GM19099 (cell line): ENCODE data around the gene XPR1.

ENCODE experiments used
- POLR2A ChIP-seq: IDR thresholded peaks from 3 replicates; pipeline ENCODE4 v1.6.1; 2011; ENCODE audit warnings: low read depth; ENCODE audit not compliant: insufficient read length; ENCODE audit errors: extremely low read depth

XPR1 gene

DNA sequence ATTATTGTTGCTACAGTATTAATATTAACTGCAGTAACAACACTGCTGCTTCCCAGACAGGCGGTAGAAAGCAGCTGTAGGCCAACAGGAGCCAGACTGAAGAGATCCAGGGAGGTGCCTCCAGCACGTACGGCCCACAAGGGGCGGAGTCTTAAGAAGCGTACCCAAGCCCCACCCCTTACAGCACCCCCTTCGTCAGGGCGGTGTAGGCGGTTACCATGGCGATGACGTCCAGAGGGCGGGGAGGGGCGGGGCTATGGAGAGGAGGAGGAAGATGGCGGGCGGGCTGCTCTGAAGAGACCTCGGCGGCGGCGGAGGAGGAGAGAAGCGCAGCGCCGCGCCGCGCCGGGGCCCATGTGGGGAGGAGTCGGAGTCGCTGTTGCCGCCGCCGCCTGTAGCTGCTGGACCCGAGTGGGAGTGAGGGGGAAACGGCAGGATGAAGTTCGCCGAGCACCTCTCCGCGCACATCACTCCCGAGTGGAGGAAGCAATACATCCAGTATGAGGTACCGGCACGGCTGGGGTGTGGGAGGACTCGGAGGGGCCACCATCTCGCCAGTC lies at the start of gene XPR1:
Gene XPR1, plus strand, starts transcription at position 257 of the 560 bp plus-strand sequence. Its CDS starts 180 bp downstream, at position 437.
- peak; percentile 83 for TF ChIP-seq POLR2A

DNA sequence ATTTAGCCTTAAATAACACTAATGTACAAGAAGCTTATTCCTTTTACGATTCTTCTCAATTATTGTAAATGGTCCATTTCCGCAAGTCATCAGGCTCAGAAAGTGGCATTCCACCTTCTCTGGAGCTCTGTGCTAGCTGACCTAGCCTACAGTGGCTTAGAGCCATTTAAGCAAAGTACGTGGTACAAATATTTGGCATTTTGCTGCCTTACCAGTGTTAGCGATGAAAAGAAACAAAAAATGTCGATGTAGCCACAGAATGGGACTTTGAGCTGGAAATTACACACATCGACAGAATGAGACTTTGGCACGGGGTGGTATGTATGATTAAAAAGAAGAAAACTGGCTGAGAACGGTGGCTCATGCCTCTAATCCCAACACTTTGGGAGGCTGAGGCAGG lies 47.0 kb upstream of the XPR1 start:
- no peak for TF ChIP-seq POLR2A

DNA sequence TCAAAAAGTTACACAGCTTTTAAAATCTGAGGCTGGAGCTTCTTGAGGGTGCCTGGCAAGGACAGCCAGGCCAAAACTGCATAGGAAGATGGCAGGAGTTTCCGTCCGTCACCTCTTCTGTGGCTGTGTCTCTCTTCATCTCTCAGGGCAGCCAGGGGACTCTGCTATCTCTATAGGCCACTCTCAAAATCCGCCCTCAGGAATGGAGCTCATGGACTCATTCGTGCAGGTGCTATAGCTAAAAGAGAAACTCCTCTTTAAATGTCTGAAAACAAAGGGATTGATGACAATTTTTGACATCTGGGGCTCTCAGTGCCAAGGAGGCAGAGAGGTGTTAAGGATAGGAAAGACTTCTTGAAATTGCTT lies 45.8 kb upstream of the XPR1 start:
- TF ChIP-seq POLR2A, result no peak

DNA sequence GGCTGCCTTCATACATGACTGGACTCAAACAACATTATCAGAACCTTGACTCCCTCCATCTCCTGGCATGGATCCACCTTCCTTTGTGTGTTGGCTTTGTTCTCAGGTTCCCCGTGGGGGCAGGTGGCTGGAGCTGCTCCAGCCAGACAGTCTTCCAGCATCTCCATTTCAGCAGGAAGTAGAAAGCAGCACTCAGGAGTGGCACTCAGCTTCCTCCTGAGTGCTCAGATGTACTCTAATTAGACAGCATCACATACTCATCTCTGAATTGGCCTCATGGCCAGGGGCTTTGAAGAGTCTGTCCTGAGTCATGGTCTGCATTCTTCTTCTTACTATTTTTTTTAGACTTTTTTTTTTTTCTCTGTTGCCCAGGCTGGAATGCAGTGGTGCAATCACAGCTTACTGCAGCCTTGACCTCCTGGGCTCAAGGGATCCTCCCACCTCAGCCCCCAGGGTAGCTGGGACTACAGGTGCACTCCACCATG lies 45.1 kb upstream of the XPR1 start:
- no peak for TF ChIP-seq POLR2A

DNA sequence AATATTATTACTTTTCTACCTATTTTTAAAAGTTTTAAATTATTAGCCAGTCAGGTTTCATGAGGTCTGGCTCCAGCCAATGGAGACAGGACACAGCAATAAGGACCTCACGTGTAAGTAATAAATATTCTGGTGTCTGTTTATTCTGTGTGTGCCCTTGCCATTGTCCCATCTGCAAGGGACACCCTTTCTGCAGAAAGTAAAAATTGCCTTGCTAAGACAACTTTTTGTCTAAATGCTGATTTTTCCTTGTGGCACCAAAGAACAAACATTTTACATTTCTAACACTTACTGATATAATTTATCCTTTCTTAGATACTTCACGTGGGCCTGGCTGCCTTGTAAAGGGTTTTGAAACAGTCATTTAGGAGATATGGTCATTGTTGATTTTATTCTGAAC lies 43.7 kb upstream of the XPR1 start:
- TF ChIP-seq POLR2A, result no peak

DNA sequence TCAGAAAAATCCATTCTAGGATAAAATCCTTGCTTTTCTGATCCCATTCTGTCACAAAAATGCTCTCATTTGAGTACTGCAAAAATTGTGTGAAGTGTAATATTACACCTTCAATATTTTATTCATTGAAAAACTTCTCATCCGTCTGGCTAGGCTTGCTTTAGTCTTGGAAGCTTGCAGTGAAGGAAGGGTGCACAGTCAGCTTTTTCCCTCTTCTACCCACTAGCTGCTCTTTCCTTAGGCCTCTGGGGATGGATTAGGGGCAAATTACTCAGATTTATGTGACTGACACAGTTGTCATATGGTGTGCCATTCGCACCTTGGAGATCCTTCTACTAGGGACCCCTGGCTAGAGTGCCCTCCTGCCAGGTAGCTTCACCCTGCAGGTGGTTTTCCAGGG lies 40.9 kb upstream of the XPR1 start:
- TF ChIP-seq POLR2A, result no peak

DNA sequence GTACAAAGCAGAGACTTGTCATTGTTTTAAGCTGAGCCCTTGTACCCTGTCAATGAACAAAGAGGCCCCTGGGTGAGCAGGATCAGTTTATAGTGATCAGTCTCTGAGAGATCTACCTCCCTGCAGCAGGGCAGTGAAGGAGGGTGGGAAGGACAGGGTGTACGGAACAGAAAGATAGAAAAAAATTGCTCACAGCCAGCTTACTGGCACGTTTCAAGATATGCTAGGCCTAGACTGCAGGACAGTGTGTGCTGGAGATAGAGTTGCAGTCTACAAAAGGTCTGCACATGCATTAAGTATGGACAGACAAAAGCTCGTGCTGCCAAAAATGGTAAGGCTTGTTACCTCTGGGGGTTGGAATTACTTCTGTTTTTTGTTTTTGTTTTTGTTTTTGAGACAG lies 38.4 kb upstream of the XPR1 start:
- TF ChIP-seq POLR2A, result no peak

DNA sequence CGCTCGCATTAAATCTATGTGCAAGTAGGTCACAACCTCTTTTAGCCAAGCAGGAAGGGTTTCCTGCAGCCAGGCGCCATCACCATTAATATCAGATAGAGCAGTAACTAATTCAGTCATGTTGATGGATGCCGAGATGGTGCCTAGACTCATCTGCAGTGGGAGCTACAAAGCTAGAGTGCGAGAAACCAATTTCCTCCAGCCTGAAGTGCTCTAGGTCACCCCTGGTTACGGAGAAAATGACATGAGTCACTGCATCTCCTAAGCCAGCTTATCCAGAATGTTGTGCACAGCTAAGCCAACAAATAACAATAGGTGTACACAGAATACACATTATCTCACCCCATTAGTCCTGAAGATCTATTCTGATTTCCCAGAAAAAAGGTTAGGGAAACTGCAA lies 37.1 kb upstream of the XPR1 start:
- TF ChIP-seq POLR2A, result no peak

DNA sequence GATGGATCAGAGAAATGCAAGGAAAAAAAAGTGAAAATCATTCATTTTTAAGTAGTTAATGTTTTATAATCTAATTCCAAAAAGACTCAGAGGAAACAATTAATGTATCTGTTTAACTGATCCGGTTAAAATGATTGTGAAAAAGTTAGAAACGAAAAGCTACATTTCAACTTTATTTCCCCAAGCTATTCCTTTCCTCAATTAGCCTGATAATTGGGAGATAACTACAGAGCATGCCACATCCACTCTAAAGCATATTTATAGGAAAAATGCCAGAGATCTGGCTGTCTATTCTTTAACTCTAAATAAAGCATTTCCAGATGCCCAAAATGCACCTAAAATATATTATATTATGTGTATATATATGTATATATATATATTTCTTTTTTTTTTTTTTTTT lies 35.9 kb upstream of the XPR1 start:
- TF ChIP-seq POLR2A, result no peak

DNA sequence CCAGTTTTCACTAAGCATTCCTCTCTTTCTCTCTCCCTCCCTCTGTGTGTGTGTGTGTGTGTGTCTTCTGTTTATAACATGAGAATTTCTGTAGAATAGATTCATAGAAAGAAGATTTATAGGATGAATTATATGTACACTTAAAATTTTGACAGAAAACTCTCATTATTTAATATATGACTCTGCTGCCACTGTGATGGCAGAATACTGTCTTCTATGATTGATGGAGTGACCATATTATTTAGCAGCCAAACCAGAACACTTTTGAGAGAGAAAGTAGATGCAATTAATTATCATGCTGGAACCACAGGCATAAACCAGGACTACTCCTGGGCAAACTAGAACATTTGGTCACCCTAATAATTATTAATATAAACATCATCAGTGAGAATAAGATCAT lies 34.3 kb upstream of the XPR1 start:
- TF ChIP-seq POLR2A, result no peak

DNA sequence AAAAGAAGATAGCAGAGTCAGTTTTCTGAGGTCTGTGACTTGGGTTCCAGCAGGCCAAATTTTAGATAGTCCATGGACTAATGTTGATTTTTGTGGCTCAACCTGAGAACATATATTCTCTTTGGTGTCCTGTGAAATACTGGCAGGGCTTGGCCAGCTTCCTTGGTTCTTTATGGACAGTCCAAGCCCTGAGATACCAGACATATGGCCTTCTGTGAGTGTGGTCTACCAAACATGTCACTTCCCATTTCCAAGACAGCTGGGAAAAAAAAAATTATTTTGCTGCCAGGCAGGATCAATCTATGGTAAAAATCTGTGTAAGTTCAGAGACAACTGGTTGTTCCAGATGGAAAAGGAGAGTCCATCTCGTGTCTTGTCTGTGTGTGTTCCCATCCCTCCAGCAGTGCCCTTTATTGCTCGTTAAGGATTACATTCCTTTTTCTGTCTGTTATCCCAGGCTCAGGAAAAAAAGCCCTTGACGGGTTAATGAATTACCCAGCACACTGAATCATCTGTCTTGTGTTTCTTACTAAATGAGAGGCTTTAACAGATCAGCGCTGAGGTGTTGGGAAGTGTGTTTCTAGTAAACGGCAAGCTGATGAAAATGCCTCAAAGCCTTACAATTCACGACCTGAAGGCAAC lies 33.4 kb upstream of the XPR1 start:
- no peak for TF ChIP-seq POLR2A

DNA sequence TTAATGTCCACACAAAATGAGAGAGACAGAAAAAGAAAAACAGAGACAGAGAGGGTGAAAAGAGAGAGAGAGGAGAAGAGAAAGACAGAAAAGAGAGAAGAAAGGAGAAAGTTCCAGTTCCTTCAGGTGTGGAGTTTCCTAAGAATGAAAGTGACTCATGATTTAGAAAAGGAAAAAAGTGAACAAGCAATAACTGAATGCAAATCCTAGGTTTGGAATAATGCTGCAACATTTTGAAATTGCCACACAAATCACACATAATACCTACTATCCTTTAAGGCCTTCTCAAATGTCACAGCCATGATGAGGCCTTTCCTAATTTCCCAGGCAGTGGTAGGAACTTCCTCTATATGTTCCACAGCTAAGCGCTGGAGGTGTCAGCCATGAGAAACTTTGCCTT lies 31.5 kb upstream of the XPR1 start:
- no peak for TF ChIP-seq POLR2A

DNA sequence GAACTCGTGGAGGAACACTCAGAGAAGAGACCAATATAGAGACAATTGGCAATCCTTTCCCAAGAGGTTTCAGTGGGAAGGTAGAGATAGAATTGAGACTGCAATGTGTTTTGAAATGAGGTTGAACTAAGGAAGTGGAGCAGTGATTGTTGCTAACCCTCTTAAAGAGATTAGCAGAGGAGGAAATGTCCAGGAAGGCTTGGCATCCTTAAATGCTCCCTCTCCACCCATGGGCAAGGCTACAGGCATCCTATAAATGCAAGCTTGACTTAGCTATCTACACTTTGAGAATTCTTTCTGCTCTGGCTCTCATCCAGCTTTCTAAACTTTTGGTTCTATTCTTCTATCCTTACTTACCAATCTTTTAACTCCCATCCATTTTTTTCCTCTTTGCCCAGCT lies 30.3 kb upstream of the XPR1 start:
- no peak for TF ChIP-seq POLR2A

DNA sequence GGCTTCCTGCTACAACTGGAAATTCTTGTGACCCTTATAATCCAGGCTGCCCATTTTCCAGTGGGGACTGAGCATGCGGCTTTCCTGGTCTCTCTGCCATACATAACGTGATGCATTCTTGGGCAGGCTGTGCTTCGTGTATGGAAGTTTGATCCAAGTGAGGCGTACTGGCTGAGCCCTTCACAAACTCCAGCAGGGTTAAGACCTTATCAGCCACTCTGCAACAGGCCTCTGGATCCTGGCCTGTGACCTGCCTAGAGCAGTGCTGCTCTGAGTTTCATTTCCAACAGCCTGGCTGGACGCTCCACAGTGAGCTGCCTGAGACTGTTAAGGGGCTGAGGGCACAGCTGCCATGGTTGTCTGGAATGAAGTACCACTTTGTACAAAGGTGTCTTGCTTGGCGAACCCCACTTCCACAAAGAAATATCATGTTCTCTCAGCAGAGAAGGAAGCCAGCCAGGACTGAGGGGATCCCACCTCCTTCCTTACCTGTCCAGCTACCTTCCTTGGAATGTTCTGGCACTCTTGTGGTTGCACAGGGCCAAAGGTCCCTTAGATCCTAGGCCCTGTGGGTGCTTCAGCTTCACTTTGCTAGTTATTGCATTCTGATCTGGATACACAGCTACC lies 28.5 kb upstream of the XPR1 start:
- no peak for TF ChIP-seq POLR2A

DNA sequence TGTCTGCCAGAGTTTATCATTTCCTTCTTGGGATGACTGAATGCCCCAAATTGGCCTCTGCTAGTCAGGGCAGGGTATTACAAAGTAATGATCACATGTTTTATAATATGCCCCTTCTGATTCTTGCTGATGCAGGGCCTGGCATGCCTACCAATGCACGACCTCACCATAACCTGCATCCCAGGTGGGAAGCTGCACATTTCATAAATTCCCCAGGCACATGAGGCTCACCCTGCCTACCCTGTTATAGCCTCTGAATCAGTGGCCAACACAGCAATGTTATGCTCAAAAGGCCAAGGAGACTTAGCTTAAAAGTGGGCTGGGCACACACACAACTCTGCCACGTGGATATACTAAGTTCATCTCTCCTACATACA lies 28.0 kb upstream of the XPR1 start:
- TF ChIP-seq POLR2A, result no peak

DNA sequence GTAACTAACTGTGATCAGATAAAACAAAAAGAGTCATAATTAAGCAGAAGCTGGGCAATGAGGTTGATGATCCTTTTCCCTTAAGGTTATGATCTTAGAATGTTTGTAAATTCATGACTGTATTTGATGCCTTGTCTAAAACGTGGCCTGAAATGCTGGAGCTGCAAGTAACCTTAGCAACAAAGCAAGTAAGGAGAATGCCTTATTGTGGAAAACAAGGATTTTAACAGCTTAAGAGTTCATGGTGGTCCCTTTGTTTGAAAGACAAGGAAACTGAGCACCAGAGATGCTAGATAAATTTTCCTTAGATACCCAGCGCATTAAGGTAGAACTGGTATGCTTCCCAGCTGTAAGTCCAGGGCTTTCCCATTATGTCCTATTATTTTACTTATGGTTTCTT lies 25.7 kb upstream of the XPR1 start:
- TF ChIP-seq POLR2A, result no peak
